ENCODE measurements around the gene ZNHIT3.
"Not testable (repeated sequence)": the region's sequence is repeated elsewhere in the genome, so short reads cannot be mapped to it uniquely, and the experiment has no call there.

DNA sequence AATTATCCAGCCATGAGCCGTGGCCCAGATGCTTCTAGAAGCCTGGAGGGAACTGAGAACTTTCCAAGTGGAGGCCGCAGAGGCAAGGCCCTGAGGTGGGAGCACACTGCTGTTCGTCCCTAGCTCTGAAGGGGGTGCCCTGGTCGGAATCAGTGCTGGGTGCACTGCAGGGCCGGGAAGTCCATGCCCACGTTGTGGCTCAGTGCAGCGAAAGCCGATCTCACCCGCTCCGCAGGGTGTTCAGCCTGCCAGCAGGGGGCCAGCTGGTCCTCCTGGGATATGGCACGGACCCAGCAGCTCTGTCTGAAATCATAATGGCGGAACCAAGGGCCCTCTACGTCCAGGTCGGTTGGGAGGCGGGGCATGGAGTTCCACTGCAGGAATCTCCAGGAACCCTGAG, 36.5 kb upstream of the ZNHIT3 start:
- TF ChIP-seq, protein P1, sequence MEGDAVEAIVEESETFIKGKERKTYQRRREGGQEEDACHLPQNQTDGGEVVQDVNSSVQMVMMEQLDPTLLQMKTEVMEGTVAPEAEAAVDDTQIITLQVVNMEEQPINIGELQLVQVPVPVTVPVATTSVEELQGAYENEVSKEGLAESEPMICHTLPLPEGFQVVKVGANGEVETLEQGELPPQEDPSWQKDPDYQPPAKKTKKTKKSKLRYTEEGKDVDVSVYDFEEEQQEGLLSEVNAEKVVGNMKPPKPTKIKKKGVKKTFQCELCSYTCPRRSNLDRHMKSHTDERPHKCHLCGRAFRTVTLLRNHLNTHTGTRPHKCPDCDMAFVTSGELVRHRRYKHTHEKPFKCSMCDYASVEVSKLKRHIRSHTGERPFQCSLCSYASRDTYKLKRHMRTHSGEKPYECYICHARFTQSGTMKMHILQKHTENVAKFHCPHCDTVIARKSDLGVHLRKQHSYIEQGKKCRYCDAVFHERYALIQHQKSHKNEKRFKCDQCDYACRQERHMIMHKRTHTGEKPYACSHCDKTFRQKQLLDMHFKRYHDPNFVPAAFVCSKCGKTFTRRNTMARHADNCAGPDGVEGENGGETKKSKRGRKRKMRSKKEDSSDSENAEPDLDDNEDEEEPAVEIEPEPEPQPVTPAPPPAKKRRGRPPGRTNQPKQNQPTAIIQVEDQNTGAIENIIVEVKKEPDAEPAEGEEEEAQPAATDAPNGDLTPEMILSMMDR (IDR thresholded peaks at IDR 0.05; ENCODE audit: low read depth, low read length, poor library complexity, severe bottlenecking): not testable (repeated sequence)
- not testable (repeated sequence) for TF ChIP-seq EZH2phosphoT487 (IDR thresholded peaks at IDR 0.05; ENCODE audit: borderline replicate concordance, low read length)

Data from DOHH2 (cell line).